PC-9 (cell line): ENCODE measurements around the gene RCOR3.
"Not testable (repeated sequence)": the region's sequence is repeated elsewhere in the genome, so short reads cannot be mapped to it uniquely, and the experiment has no call there.

Experiments used
- EZH2 ChIP-seq: fragments of 200-600 bp; sonication (generic); IDR thresholded peaks from 2 replicates; pipeline ENCODE4 v1.8.0; 2017; ENCODE audit warnings: antibody characterized with exemption, low read depth
- TF ChIP-seq, protein P1 (sequence below): fragments of 200-600 bp; sonication (generic); conservative IDR thresholded peaks from 2 replicates; pipeline ENCODE4 v1.6.1; 2017; ENCODE audit warnings: mixed run types, antibody characterized with exemption, mild to moderate bottlenecking, moderate library complexity

DNA sequence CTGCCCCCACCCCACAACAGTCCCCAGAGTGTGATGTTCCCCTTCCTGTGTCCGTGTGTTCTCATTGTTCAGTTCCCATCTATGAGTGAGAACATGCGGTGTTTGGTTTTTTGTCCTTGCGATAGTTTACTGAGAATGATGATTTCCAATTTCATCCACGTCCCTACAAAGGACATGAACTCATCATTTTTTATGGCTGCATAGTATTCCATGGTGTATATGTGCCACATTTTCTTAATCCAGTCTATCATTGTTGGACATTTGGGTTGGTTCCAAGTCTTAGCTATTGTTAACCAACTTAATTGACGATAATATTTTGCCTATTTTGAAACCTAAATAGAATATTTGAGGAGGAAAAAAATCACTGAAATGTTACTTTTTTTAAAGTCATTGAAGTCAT is 3.9 kb downstream of the RCOR3 start:
- TF ChIP-seq, protein P1, sequence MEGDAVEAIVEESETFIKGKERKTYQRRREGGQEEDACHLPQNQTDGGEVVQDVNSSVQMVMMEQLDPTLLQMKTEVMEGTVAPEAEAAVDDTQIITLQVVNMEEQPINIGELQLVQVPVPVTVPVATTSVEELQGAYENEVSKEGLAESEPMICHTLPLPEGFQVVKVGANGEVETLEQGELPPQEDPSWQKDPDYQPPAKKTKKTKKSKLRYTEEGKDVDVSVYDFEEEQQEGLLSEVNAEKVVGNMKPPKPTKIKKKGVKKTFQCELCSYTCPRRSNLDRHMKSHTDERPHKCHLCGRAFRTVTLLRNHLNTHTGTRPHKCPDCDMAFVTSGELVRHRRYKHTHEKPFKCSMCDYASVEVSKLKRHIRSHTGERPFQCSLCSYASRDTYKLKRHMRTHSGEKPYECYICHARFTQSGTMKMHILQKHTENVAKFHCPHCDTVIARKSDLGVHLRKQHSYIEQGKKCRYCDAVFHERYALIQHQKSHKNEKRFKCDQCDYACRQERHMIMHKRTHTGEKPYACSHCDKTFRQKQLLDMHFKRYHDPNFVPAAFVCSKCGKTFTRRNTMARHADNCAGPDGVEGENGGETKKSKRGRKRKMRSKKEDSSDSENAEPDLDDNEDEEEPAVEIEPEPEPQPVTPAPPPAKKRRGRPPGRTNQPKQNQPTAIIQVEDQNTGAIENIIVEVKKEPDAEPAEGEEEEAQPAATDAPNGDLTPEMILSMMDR = not testable (repeated sequence)
- TF ChIP-seq EZH2 = not testable (repeated sequence)
